Prostate gland (tissue), 2 donors: Measurements from ENCODE around the gene MAP10. TPM values are rescaled to one million over a fixed set of nuclear protein-coding genes. Genes with fewer than 3 reads are reported as not detected.

ENCODE experiments used
- DNase-seq: peaks from one replicate; pipeline ENCODE4 v3.0.0-alpha.2; 2019; ENCODE audit warnings: low spot score
- H3K27ac ChIP-seq, 2 donors: fragments of 200-600 bp; sonication (generic); 2 replicates each; pipeline ENCODE4 v1.5.1; 2017 to 2019
- H3K27me3 ChIP-seq: fragments of 200-600 bp; sonication (generic); replicated peaks from 2 replicates; pipeline ENCODE4 v1.5.1; 2019; ENCODE audit not compliant: insufficient read depth
- H3K36me3 ChIP-seq, 2 donors: fragments of 200-600 bp; sonication (generic); 1 replicate in 1 of 2; 2 replicates in 1 of 2; pipeline versions ENCODE4 v1.5.1 to v1.8.1; 2017 to 2019
- H3K4me1 ChIP-seq: fragments of 200-600 bp; sonication (generic); replicated peaks from 2 replicates; pipeline ENCODE4 v1.5.1; 2019
- H3K4me3 ChIP-seq, 2 donors: fragments of 200-600 bp; sonication (generic); 2 replicates each; pipeline ENCODE4 v1.5.1; 2017 to 2019
- H3K9me3 ChIP-seq: fragments of 200-600 bp; sonication (generic); 2 replicates; pipeline ENCODE4 v1.5.1; 2017
- CTCF ChIP-seq, 4 experiments: fragments of 200-600 bp in 2 of 4; fragments of 450-650 bp in 2 of 4; sonication (generic) in 2 of 4; IDR thresholded peaks; 1 replicate in 3 of 4; 2 replicates in 1 of 4; pipeline ENCODE4 v1.5.1; 2016 to 2019; ENCODE audit warnings: antibody characterized with exemption in 4 of 4, mild to moderate bottlenecking in 2 of 4, moderate library complexity in 2 of 4
- POLR2A ChIP-seq: fragments of 450-650 bp; IDR thresholded peaks from one replicate; pipeline ENCODE4 v1.6.1; 2016; ENCODE audit warnings: antibody characterized with exemption, mild to moderate bottlenecking
- POLR2AphosphoS5 ChIP-seq: sonication (generic); formaldehyde crosslinking; IDR thresholded peaks from one replicate; pipeline ENCODE4 v1.6.1; 2017; ENCODE audit warnings: antibody characterized with exemption
- WGBS: methylation state at CpG from one replicate; pipeline ENCODE4 v1.1.5; 2018; 5-methylcytosine and 5-hydroxymethylcytosine counted together
- intact Hi-C: fragments of 100-400 bp; cut with DNase I; formaldehyde crosslinking; loops from one replicate; pipeline ENCODE4 v1.14.2; 2022
- small RNA-seq, 2 donors: library from RNA; depleted of rRNA; stranded (forward); fragments of <200 nt; gene quantifications; one replicate each; pipeline ENCODE3, GENCODE V24; 2016
- total RNA-seq, 2 donors: library from RNA; depleted of rRNA; stranded (reverse); fragments of >200 nt; gene quantifications; one replicate each; pipeline ENCODE4 v1.1.0, GENCODE V29; 2016

Gene MAP10
- total RNA-seq, 2 donors from 2014 or later: 0.82 to 6.2 TPM

DNA sequence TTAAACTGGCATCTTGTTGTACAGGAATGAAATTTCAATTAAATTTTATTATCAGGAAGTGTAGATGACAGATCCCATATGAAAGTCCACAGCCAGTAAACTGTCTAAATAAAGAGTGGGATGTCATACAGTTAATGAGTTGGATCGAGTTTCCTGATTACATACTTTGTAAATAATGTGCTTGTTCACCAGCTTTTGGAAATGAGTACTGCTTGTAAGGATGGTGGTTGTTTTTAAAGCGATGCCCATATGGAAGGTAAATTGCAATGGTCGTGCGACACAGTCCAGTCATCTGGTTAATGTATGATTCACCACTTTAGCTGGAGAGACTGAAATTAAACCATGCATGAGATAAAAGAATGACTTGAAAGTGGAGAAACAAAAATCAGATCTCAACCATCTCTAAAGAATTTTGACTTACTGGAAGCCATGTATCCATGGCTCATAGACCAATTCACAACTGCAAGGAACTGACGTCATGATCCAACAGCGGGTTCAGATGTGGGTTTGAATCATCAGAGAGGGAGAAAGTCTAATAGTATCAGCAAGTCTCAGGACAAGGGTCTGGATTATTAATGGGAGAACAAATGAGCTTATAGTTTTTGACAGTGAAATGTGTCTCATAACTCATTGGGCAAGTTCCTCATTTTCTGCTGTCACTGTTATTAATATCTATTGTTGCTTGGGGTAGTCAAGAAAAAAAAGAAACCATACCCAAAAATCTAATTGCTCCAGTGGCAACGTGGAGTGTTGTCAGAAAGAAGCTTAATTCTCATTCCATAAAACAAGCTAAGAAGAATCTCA is 49.0 kb downstream of the MAP10 start:
- no peak overlapping the region for H3K4me3 ChIP-seq
- H3K27me3 ChIP-seq: no peaks in the 10 kb centered on the region
- no peaks in the 10 kb centered on the region for H3K36me3 ChIP-seq
- no peak for TF ChIP-seq POLR2A
- TF ChIP-seq POLR2AphosphoS5: no peak
- no peaks in the 10 kb centered on the region for H3K4me1 ChIP-seq
- no peaks in the 10 kb centered on the region for H3K9me3 ChIP-seq
- intact Hi-C loops: no loop called here
- H3K27ac ChIP-seq: no peak overlapping the region
- WGBS: 52% methylated on average over 7 of the region's 7 CpGs
- DNase-seq: no peak

GRCh38 chr1:232854798-232855159 is 49.6 kb downstream of the MAP10 start:
- TF ChIP-seq POLR2AphosphoS5: no peak
- no peak for TF ChIP-seq POLR2A
- no peak for TF ChIP-seq CTCF (IDR thresholded peaks at IDR 0.05)
- Histone ChIP-seq H3K27me3 (no peaks in the 10 kb centered on the region), H3K9me3 (no peaks in the 10 kb centered on the region)

DNA sequence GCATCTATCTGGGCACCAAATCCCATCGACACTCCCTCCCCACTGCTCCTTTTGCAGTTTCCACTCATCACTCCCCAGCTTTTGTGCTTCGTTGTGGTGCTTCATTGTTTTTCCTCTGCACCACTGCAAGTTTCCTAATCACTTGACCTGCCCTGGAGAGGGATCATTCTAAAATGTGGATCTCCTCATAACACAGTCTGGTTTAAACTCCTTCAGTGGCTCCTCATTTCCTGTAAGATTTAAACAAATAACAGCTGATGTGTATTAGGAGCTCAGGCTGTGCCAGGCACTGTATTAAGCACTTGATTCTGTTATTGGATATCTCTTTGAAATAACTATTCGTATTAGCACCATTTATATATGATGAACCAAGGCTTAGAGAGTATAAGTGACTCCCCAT is 51.3 kb downstream of the MAP10 start:
- WGBS: 75% methylated on average over 3 of the region's 3 CpGs

More at GRCh38 chr1:232854798-232855159, 49.6 kb downstream of the MAP10 start:
- Histone ChIP-seq H3K27ac (no peak overlapping the region), H3K4me1 (no peaks in the 10 kb centered on the region), H3K36me3 (no peaks in the 10 kb centered on the region), H3K4me3 (no peak overlapping the region)
- no peak for DNase-seq
- 94% methylated on average over 2 of the region's 2 CpGs for WGBS
- intact Hi-C loops: no loop called here

More for the DNA sequence above, 51.3 kb downstream of the MAP10 start:
- no peak overlapping the region for H3K4me3 ChIP-seq
- DNase-seq: no peak
- H3K4me1 ChIP-seq: no peaks in the 10 kb centered on the region
- no peaks in the 10 kb centered on the region for H3K36me3 ChIP-seq
- no peaks in the 10 kb centered on the region for H3K27me3 ChIP-seq
- no peak for TF ChIP-seq POLR2AphosphoS5
- TF ChIP-seq CTCF (IDR thresholded peaks at IDR 0.05): no peak
- TF ChIP-seq POLR2A: no peak
- no peak overlapping the region for H3K27ac ChIP-seq
- intact Hi-C loops: no loop called here
- H3K9me3 ChIP-seq: no peaks in the 10 kb centered on the region

Small RNA genes lying within 50 kb of the gene (small RNA-seq; reads per million reads assigned to genes)
- gene RNU1-74P: 0 reads per million in 2 donors

Other genes with a start within 250 kb of the MAP10 start
- gene SIPA1L2, start 175.3 kb upstream of the MAP10 start, total RNA-seq: 10 to 100 TPM in 1 of 2 donors, 1 to 10 TPM in 1; 8.1 to 31.5 TPM
- gene NTPCR, start 145.2 kb downstream of the MAP10 start, total RNA-seq: 10 to 100 TPM; 28.3 to 29.1 TPM